DMS79 treated with DMSO at 0.1 percent for 48 hours (cell line): Measurements from ENCODE around the gene LRRC61.
A peak's percentile ranks its signal among the peaks of the same experiment; 100 is the strongest.

Experiments
- DNase-seq: peaks from one replicate; lab custom pipeline; 2025; lab: John Stamatoyannopoulos, UW

Gene LRRC61

DNA sequence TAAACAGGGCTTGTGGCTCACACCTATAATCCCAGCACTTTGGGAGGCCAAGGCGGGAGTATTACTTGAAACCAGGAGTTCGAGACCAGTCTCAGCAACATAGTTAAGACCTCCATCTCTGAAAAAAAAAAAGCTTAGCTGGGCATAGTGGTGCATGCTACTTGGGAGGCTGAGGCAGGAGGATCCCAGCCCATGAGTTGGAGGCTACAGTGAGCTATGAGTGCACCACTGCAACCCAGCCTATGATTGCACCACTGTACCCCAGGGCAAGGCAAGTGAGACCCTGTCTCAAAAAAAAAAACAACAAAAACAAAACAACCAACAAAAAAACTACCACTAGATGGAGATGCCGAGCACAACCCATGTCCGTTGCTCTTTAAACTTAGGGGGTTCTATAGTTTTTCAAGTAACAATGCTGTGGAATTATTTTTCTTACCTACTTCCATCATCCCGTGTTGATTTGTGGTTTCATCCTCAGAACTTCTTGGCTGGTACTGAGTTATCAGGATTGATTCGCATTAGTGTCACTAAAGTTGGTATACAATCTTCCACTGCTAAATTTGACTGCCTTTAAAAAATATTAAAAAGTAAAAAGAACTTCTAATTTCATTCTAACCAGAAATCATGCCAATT lies 33.2 kb downstream of the LRRC61 start:
- peak; percentile 11 for DNase-seq

DNA sequence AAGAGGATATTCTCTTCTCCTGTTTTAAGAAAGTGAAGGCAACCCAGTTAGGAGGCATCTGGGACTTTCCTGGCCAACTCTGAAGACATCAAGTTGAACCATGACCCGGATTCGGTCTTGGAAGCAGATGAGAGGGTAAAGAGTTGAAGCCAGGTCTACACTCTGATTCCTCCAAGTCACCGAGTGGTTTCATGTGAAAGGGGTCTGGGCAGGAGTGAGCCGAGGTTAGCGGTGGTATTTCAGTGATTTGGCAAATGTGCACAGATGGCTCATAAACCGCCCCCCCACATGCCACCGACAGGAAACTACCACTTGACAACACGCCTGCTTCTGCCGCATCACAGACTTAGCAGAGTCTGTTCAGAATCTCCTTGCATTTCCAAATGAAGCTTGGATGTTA lies 34.1 kb downstream of the LRRC61 start:
- no peak for DNase-seq

DNA sequence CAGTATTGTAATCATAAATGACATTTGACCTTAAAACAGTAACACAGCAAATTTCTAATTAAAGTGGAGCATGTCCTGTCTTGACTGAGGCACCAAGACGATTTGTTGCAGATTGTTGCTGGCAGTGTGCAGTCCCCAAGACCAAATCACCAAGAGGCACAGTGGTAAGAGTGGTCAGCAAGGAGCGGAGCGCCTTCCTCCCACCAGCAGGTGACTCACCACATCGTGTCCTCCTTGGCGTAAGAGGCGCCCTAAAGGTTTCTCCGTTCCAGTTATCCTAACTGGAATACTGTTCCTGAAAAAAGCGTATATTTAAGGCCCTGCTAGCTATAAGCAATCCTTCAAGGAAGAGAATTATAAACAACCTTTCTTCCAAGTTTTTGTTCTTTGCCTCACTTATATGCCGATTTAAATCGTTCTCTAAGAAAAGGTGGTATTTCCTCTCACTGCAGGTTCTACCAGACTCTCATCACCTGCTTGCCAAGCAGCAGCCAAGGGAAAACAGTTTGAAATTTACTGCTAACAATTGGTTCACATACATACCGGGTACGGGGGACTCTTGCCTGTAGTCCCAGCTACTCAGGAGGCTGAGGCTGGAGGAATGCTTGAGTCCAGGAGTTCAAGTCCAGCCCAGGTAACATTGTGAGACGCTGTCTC lies 34.7 kb downstream of the LRRC61 start:
- DNase-seq, result no peak

DNA sequence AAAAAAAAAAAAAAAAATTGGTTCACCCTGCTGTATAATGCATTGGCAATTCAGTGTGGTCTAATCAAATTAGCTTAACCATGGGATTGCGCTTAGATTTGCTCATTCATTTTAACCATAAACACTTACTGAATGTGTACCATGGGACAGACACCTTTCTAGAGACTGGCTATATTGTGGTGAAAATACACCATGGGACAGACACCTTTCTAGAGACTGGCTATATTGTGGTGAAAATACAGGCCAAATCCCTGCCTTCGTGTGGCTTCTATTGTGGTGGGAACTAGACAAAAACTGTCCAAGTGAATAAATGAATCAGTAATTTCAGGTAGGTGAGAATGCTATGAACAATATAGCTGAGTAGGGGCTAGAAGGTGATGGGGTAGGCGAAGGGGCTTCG lies 35.3 kb downstream of the LRRC61 start:
- no peak for DNase-seq

DNA sequence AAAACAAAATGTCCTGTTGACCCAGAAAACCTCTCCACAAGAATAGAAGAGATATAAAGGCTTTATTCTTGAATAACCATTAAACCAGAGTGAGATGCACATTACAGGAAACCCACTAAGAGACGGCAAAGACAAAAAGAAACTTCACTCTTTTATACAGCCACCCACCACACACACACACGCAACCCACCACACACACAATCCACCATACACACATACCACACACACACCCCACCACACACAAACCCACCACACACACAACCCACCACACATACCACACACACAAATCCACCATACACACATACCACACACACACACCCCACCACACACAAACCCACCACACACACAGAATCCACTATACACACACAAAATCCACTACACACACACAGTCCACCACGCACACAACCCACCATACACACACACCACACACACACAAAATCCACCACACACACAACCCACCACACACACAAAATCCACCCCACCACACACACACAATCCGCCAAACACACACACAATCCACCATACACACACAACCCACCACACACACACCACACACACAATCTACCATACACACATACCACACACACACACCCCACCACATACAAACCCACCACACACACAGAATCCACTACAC lies 36.0 kb downstream of the LRRC61 start:
- DNase-seq, result no peak

DNA sequence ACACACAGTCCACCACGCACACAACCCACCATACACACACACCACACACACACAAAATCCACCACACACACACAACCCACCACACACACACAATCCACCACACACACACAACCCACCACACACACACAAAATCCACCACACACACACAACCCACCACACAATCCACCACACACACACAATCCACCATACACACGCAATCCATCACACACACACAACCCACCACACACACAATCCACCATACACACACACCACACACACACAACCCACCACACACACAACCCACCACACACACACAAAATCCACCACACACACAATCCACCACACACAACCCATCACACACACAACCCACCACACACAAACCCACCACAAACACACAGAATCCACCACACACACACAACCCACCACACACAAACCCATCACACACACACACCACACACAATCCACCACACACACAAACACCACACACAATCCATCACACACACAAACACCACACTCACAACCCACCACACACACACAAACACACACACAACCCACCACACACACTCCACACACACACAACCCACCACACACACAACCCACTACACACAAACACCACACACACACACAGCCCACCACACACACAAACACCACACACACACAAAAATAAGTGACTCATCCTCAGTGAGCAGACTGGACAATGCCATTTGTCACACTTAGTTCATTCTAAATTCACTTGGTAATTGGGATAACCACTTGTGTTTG lies 36.6 kb downstream of the LRRC61 start:
- no peak for DNase-seq

DNA sequence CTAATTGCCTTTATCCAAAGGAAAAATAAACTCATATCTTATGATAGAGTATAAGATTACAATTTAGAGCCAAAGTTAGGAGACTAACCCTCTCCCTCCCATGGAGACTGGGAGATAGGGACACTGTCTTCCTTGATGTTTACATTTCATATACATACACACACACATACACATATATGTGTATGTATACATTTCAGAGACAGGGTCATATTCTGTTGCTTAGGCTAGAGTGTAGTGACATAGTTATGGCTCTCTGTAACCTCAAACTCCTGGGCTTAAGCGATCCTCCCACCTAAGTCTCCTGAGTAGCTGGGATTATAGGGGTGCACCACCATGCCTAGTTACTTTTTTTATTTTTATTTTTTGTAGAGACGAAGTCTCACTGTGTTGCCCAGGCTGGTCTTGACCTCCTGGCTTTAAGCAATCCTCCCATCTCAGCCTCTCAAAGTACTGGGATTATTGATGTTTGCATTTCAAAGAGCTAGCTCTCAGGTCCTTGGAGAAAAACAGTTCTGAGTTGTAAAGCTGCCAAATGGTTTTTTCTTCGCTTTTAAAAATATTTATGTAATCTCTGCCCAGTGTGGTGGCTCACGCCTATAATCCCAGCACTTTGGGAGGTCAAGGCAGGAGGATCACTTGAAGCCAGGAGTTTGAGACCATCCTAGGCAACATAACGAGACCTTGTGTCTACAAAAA lies 37.4 kb downstream of the LRRC61 start:
- DNase-seq, result no peak

DNA sequence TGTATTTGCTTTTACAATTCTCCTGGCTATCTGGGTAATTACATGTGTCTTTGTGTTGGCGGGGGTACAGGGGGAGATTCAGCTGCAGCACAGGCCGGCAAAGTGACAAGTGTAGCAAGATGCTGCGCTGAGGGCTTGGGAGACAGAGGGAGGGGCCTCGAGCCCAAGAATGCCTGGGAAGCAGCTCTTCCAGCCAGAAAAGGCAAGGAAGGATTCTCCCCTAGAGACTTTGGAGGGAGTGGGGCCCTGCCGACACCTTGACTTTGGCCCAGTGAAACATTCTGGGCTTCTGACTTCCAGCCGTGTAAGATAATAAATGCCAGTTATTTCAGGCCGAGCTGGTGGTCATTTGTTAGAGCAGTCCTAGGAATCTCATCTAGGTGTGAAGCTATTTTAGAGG lies 38.2 kb downstream of the LRRC61 start:
- DNase-seq, result no peak

DNA sequence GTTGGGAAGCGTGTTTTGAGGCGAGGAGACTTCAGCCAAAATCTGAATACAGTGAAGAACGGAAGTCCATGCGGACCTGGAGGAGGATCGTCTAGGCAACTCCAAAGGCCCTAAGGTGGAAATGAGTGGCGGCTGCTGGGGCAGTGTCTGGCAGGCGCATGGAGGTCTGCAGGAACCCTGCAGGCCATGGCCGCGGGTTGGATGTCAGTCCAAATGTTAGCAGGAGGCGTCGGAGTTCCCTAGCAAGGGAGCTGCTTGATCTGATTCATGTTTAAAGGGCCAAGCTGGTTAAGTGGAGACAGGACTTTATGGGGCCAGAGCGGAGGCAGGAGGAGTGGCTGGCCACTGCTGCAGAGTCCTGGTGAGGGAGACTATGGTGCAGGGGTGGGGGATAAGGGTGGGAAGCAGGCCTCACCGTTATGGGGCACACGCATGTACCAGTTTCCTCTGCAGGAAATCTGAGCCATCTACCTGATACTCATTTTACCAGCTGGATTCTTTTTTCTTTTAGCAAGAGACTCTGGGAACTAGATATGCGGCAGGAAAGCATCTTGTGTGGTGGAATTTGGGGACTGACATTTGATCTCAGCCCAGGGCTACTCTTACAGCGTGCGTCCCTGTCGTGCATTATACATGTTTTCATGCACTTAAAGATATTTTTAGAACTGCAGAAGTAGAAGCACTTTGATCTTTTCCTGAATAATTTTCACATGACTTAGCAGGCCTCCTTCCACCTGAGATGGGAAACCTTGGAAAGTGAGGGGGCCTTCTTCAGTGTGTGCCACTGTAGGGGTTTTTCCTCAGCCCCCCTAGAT lies 38.9 kb downstream of the LRRC61 start:
- no peak for DNase-seq

DNA sequence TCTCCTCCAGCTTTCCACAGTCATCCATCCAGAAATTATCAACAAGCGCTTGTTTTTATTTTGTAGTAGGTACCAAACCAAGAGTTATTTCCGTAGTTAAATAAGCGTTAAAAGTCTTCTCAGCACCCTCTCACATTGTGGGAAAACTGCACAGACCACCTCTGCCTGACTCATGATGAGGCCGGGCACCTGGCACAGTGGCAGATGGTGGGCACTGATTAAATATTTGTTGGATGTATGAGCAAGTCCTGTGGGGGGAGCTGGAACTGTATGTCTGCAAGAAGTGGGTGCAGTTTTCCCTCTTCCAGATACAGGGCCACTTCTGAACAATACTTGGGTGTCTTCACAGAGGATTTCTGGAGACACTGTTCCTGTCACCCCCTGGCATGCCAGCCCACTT lies 40.2 kb downstream of the LRRC61 start:
- DNase-seq, result no peak

DNA sequence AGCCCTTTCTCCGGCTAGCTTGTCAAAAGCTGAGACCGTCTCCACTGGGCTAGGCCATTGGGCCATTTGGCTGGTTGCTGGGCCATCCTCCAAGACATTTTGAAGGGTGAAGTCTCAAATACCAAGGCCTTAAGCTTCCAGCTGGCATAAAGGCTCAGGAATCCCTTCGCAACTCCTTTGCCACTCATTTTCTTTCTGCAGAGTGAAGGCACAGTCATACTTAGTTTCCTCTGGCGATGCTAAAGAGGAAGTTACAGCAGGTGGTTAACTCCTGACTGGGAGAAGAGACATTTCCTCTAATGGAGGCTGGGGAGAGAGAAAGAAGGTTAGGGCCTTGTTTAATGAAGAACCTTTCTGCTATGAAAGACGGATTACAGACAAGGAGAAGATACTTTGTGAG lies 40.7 kb downstream of the LRRC61 start:
- no peak for DNase-seq

DNA sequence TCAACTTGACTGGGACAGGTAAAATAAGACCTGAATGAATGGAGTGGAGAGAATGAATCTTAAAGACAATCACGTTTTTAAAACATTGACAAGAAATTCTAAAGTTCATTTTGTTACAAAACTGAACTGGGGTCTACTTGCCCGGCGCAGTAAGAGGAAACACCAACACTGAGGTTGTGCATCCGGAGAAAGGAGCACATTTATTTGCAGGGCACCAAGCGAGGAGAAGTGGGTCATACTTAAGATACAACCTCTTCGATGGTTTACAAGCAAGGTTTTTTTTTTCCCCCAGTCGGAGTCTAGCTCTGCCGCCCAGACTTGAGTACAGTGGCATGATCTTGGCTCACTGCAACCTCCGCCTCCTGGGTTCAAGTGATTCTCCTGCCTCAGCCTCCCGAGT lies 42.0 kb downstream of the LRRC61 start:
- no peak for DNase-seq

DNA sequence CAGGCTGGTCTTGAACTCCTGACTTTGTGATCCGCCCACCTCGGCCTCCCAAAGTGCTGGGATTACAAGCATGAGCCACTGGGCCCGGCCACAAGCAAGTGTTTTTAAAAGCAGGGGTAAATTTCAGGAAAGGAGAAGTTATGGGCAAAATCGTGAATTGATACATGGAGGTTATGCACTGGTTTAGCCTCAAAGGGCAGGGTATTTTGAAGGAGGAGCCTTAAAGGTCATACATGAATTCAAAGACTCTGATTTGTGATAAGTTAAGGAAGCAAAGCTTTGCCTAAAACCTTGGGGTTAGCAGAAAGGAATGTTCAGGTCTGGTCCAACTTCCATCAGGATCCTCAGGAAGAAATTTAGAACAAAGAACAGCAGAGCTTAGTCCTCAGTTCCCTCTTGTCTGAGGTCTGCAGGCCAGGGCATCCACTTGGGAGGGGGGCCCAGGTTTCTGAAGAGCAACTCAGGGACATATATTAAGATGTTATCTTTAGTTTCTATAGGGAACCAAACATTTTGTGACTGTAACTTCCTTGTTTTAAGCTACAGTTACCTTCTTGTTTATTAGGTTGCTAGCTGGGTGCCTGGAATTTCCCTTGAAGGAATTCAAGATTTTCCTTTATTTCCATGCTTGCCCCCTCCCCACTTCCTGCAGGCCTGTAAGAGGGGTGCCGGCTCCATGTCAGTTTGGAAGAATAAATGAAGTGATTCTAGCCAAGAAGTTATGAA lies 42.7 kb downstream of the LRRC61 start:
- DNase-seq, result no peak

DNA sequence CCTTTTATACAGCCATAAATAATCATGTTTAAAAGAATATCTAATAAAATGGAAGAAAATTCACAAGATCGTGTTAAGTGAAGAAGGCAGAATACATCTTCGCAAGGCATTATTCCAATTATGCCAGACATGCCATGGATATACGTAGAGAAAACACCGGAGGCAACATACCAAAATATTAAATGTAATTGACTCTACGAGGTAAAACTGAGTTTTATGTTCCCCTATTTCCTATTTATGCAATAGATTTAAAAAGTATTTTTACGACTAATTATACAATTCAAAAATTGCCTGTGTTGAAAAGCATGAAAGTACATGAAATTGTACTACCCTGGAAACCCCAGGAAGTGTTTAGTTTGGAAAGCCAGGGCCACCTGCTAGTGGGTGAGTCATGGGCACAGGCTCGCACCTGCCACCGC lies 44.5 kb downstream of the LRRC61 start:
- DNase-seq, result peak; percentile 80

DNA sequence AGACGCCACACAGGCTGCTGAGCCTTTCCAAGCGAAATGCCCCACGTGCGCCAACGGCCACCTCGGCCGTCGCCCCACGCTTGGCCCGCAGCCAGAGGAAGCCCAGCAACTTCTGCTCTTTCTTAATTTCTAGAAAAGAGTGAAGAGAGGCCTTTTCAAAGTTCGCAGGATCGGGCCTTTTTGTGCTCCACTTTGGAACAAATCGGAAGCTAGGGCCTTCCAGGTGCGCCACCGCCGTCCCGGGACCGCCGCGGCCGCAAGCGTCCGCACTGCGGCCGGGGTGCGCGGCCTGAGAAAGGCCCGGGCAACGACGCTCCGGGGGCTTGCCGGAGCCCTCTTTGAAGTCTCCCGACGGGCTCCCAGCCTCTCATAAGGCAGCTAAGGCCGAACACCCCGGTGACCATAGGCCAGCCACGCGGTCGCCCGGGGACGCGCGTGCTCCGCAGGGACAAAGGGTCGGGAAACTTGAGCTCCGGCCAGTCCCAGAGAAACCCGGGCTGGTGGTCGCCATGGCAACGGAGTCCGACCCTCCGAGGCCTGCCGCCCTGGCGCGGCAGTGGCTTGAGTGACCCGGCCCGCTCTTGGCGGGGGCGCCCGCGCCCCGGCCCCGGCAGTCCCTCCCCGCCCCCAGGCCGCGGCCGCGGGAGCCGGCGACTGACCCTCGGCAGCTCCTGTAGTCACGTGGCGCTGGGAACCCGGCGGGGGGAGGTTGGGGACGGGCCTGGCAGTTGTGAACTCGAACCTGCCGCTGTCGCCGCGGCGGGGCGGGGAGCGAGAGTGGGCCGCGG lies 45.1 kb downstream of the LRRC61 start, which contains the start of gene REPIN1:
Gene REPIN1, plus strand, starts transcription at position 727 of the 788 bp plus-strand sequence. CDS start 890 bp downstream, outside the sequence.
- DNase-seq, result peak; percentile 47

DNA sequence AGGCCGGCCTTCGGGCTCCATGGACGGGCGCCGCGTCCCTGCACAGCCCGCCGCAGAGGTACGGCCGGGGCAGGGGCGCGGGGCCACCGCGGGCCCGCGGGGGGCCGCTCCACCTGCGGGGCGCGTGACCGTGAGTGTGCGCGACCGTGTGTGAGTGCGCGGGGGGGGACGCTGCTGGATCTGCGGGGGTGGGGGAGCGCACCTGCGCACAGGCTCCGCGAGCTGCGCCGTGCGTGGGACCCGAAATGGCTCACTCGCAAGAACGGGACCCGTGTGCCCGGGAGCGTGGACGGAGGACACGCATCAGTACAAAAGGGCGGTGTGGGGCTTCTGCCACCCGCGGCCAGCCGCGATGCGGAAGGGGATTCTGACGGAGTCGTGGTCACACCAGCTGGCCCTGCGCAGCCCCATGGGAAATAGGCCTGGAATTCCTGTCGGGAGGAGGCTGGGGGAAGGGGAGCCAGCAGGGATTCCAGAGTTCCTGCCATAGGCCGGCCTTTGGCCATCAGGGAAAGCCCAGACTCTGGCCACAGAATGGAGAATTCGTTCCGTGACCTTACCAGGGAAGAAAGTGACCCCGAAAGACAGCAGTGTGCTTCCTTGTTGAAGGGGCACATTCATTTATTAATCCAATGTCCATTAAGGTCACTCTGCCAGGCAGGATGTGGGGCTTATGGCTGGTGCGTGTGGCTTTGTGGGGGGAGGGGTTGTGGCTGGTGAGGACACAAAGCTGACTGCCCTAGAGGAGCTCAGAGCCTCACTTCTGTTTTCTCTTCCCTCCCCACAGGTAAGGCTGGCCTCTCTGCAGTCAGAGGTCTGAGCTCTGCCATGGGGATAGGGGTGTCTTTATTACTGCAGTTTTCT lies 46.0 kb downstream of the LRRC61 start:
- DNase-seq, result peak; percentile 46

DNA sequence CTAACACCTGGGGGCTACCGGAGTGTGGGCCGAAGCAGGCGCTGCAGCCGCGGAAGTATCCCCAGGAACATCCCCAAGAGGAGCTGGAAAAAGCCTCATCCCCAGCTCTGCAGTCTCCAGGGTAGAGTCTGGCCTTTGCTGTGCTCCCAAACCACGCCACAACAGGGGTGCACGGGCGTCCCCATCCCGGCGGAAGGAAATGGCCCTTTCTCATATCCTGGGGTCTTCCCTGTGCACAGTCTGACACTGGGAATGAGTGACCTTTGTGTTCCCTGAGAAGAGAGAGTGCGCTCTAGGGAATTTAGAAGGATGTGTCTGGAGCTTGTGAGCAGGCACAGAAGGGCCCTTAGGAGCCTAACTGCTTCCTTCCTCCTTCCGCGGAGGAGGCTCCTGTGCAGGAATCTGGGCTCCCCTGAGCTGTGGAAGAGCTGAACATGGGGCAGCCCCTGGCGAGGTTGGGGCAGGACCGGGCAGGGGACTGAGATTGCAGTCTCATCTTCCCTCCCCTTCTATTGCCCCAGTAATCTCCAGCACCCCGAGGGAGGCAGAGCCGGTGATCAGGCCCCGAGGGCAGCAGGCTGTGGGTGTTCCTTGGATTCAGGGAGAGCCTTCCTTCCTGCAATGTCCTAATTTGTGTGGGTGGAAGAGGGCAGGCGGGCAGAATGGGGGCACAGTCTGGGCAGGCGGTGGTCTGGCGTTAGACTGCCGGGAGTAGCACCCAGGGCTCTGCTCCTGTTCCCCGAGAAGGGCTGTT lies 46.8 kb downstream of the LRRC61 start:
- no peak for DNase-seq

DNA sequence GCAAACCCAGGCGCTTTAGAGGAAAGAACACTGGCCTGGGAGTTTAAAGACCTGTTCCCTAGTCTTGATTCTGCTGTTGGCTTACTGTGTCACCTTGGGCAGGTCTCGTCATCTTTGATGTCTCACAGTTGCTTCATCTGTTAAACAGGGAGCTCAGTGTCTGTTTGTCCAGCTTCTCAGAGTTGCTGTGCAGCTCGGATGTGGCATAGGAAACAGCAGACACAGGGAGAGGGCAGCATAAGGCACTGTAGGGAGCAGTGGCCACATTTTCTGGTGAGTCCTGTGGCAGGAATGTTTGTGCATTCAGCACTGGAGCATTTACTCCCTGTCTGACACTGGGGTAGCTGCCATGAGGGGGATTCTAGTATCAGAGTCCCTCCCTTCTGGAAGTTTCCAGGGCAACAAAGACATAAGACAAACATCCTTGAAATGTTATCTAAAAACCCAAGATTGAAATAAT lies 47.5 kb downstream of the LRRC61 start:
- no peak for DNase-seq
